Neural cell (in vitro differentiated cells): ENCODE data around the gene SLC39A3. TPM values are rescaled to one million over a fixed set of nuclear protein-coding genes. Genes with fewer than 3 reads are reported as not detected.
"Not testable (repeated sequence)": the region's sequence is repeated elsewhere in the genome, so short reads cannot be mapped to it uniquely, and the experiment has no call there.

Source experiments
- H2AFZ ChIP-seq: fragments of 200-600, 300-800 bp; sonication (generic), shearing (Covaris generic); 2 replicates; pipeline ENCODE4 v1.6.0; 2014; ENCODE audit warnings: low read depth, mild to moderate bottlenecking, antibody characterized with exemption, low read length, moderate library complexity
- H3F3A ChIP-seq: fragments of 200-600 bp; shearing (Covaris generic); 2 replicates; pipeline ENCODE4 v1.6.1; 2016; ENCODE audit warnings: mild to moderate bottlenecking, moderate library complexity, mixed read lengths, antibody characterized with exemption, low read length; ENCODE audit not compliant: insufficient read depth, poor library complexity, severe bottlenecking
- H3K27ac ChIP-seq: fragments of 200-600, 300-800 bp; sonication (generic), shearing (Covaris generic); 2 replicates; pipeline ENCODE4 v1.5.1; 2014; ENCODE audit warnings: mild to moderate bottlenecking, low read length, moderate library complexity
- H3K27me3 ChIP-seq: fragments of 300-800, 200-600 bp; sonication (generic), shearing (Covaris generic); 2 replicates; pipeline ENCODE4 v1.6.0; 2014; ENCODE audit warnings: mild to moderate bottlenecking, low read depth, low read length, moderate library complexity; ENCODE audit not compliant: insufficient read depth
- H3K36me3 ChIP-seq: fragments of 300-800, 200-600 bp; sonication (generic), shearing (Covaris generic); 2 replicates; pipeline ENCODE4 v1.5.1; 2014; ENCODE audit warnings: mild to moderate bottlenecking, antibody characterized with exemption, low read length, moderate library complexity; ENCODE audit not compliant: insufficient read depth
- H3K4me2 ChIP-seq: fragments of 300-800, 200-600 bp; sonication (generic), shearing (Covaris generic); 2 replicates; pipeline ENCODE4 v1.6.0; 2014; ENCODE audit warnings: mild to moderate bottlenecking, low read length
- H3K4me3 ChIP-seq: fragments of 300-800, 200-600 bp; sonication (generic), shearing (Covaris generic); 2 replicates; pipeline ENCODE4 v1.5.1; 2014; ENCODE audit warnings: mild to moderate bottlenecking, low read length, moderate library complexity
- H3K79me2 ChIP-seq: fragments of 200-600 bp; shearing (Covaris generic); replicated peaks from 2 replicates; pipeline ENCODE4 v1.6.0; 2014; ENCODE audit warnings: mild to moderate bottlenecking, low read length, moderate library complexity; ENCODE audit not compliant: insufficient read depth
- H3K9ac ChIP-seq: fragments of 300-800, 200-600 bp; sonication (generic), shearing (Covaris generic); 2 replicates; pipeline ENCODE4 v1.6.1; 2016; ENCODE audit warnings: mild to moderate bottlenecking, low read length, mixed read lengths
- H3K9me2 ChIP-seq: fragments of 200-600 bp; shearing (Covaris generic); 2 replicates; pipeline ENCODE4 v1.6.1; 2016; ENCODE audit warnings: mild to moderate bottlenecking, low read length, mixed read lengths; ENCODE audit not compliant: insufficient read depth
- H3K9me3 ChIP-seq: fragments of 200-600, 300-800 bp; sonication (generic), shearing (Covaris generic); 2 replicates; pipeline ENCODE4 v1.6.1; 2016; ENCODE audit warnings: mild to moderate bottlenecking, mixed run types, low read length, moderate library complexity, mixed read lengths
- H4K20me1 ChIP-seq: fragments of 200-600 bp; shearing (Covaris generic); 2 replicates; pipeline ENCODE4 v1.6.1; 2016; ENCODE audit warnings: mild to moderate bottlenecking, mixed run types; ENCODE audit not compliant: insufficient read depth
- CTCF ChIP-seq: fragments of 450-650 bp; IDR thresholded peaks from 2 replicates; pipeline ENCODE4 v1.5.1; 2014; ENCODE audit warnings: antibody characterized with exemption, mild to moderate bottlenecking, moderate library complexity; ENCODE audit not compliant: poor library complexity, severe bottlenecking
- EP300 ChIP-seq: fragments of 450-650 bp; conservative IDR thresholded peaks from 2 replicates; pipeline ENCODE4 v1.6.1; 2014; ENCODE audit warnings: antibody characterized with exemption, mild to moderate bottlenecking, moderate library complexity; ENCODE audit not compliant: poor library complexity, severe bottlenecking
- EZH2 ChIP-seq: fragments of 200-600, 300-800 bp; shearing (Covaris generic), sonication (generic); IDR thresholded peaks from 2 replicates; pipeline ENCODE4 v1.6.1; 2014; ENCODE audit warnings: antibody characterized with exemption, low read length, borderline replicate concordance, mild to moderate bottlenecking; ENCODE audit not compliant: insufficient read depth, poor library complexity, severe bottlenecking
- MXI1 ChIP-seq: fragments of 450-650 bp; conservative IDR thresholded peaks from 2 replicates; pipeline ENCODE4 v1.6.1; 2014; ENCODE audit warnings: antibody characterized with exemption, mild to moderate bottlenecking; ENCODE audit not compliant: poor library complexity, severe bottlenecking
- POLR2AphosphoS5 ChIP-seq: IDR thresholded peaks from 2 replicates; pipeline ENCODE4 v1.6.1; 2012
- RAD21 ChIP-seq: fragments of 450-650 bp; conservative IDR thresholded peaks from 2 replicates; pipeline ENCODE4 v1.6.1; 2014; ENCODE audit warnings: antibody characterized with exemption, mild to moderate bottlenecking, moderate library complexity
- REST ChIP-seq: IDR thresholded peaks from 2 replicates; pipeline ENCODE4 v1.6.1; 2012; ENCODE audit warnings: borderline replicate concordance
- SMC3 ChIP-seq: fragments of 450-650 bp; conservative IDR thresholded peaks from 2 replicates; pipeline ENCODE4 v1.6.1; 2014; ENCODE audit warnings: antibody characterized with exemption, mild to moderate bottlenecking, moderate library complexity; ENCODE audit not compliant: poor library complexity
- TAF1 ChIP-seq: IDR thresholded peaks from 2 replicates; pipeline ENCODE4 v1.6.1; 2012; ENCODE audit warnings: low read depth
- polyA plus RNA-seq: library from polyadenylated mRNA; depleted of rRNA; stranded (reverse); fragments of >200 nt; gene quantifications from 2 replicates; pipeline ENCODE4 v1.2.3, GENCODE V29; 2014

SLC39A3 gene
- polyA plus RNA-seq, 1 donor from 2014 or later, result 72.8 TPM

- not testable (repeated sequence) for H3K79me2 ChIP-seq, H4K20me1 ChIP-seq, H3F3A ChIP-seq, H3K9ac ChIP-seq, H3K4me3 ChIP-seq, H3K9me3 ChIP-seq, H3K27ac ChIP-seq, H2AFZ ChIP-seq, H3K27me3 ChIP-seq, H3K4me2 ChIP-seq, H3K9me2 ChIP-seq
- peaks cover 14% of the 10 kb centered on the region for H3K36me3 ChIP-seq
Observed at GRCh38 chr19:2713170-2713569, 26.6 kb downstream of the SLC39A3 start.

GRCh38 chr19:2711875-2712205, 28.0 kb downstream of the SLC39A3 start:
- Histone ChIP-seq H3K9ac (no peak overlapping the region), H3K4me3 (no peak overlapping the region), H3K79me2 (no peaks in the 10 kb centered on the region), H3K9me3 (no peaks in the 10 kb centered on the region), H3K4me2 (no peak overlapping the region), H3K9me2 (no peaks in the 10 kb centered on the region), H3K27ac (no peak overlapping the region), H3F3A (no peaks in the 10 kb centered on the region), H3K27me3 (no peaks in the 10 kb centered on the region), H2AFZ (no peak overlapping the region), H4K20me1 (no peaks in the 10 kb centered on the region), H3K36me3 (peaks cover 14% of the 10 kb centered on the region)
- TF ChIP-seq CTCF (no peak), RAD21 (no peak), POLR2AphosphoS5 (no peak), EZH2 (no peak), SMC3 (no peak), EP300 (no peak), TAF1 (no peak), MXI1 (no peak), REST (no peak)

- no peak overlapping the region for H3K9ac ChIP-seq
Observed at GRCh38 chr19:2711172-2711874, 28.5 kb downstream of the SLC39A3 start.

More at GRCh38 chr19:2711172-2711874, 28.5 kb downstream of the SLC39A3 start:
- Histone ChIP-seq H3F3A (no peaks in the 10 kb centered on the region), H3K4me3 (no peak overlapping the region), H3K27me3 (no peaks in the 10 kb centered on the region), H3K36me3 (peaks cover 12% of the 10 kb centered on the region), H3K9me2 (no peaks in the 10 kb centered on the region), H4K20me1 (no peaks in the 10 kb centered on the region), H2AFZ (no peak overlapping the region), H3K79me2 (no peaks in the 10 kb centered on the region), H3K27ac (no peak overlapping the region), H3K4me2 (no peak overlapping the region), H3K9me3 (no peaks in the 10 kb centered on the region)
- TF ChIP-seq CTCF, result no peak
- no peak for TF ChIP-seq POLR2AphosphoS5
- no peak for TF ChIP-seq SMC3
- TF ChIP-seq MXI1, result no peak
- no peak for TF ChIP-seq TAF1
- no peak for TF ChIP-seq EZH2
- TF ChIP-seq RAD21, result no peak
- no peak for TF ChIP-seq EP300
- no peak for TF ChIP-seq REST
